Measurements from ENCODE around the gene PLP2.
"Not testable (repeated sequence)": the region's sequence is repeated elsewhere in the genome, so short reads cannot be mapped to it uniquely, and the experiment has no call there.

Gene PLP2

DNA sequence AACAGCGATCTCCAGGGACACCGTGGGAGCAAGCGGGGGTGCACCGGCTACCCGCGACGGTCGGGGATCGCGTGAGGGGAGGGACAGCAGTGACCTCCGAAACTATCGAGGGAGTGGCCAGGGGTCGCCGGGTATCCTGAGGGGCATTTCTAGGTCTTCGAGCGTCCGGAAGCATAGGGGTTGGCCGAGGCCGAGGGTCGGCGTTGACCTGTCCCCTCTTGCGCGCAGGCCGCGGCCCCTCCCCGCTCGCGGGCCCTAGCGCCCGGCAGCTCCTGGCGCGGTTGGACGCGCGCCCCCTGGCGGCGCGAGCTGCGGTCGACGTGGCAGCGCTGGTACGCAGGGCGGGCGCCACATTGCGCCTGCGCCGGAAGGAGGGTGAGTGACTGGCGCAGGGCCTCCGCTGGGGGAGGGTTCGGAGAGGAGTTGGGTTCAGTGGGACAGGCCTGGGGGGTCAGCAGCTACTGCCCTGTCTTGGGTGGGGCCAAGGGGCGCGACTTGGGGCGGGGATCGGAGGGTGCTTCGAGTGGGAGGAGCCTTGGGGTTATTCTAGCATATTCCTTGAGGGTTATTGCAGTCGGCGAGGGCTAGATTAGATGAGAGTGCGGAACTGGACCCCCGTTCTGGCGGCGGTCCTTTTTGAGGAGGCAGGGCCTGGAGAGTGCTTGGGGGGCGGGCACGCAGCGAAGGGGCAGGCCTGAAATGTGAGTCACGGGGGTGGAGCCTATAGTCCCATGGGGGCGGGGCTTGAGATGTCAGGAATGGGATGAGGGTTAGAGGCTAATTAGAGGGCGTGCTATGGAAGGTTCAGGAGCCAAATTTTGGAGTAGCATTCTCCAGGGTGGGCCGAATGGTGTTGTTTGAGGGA, 7.9 kb upstream of the PLP2 start:
- peak; percentile 43 to 60 for DNase-seq (ENCODE audit: low read depth in 2 of 2)

DNA sequence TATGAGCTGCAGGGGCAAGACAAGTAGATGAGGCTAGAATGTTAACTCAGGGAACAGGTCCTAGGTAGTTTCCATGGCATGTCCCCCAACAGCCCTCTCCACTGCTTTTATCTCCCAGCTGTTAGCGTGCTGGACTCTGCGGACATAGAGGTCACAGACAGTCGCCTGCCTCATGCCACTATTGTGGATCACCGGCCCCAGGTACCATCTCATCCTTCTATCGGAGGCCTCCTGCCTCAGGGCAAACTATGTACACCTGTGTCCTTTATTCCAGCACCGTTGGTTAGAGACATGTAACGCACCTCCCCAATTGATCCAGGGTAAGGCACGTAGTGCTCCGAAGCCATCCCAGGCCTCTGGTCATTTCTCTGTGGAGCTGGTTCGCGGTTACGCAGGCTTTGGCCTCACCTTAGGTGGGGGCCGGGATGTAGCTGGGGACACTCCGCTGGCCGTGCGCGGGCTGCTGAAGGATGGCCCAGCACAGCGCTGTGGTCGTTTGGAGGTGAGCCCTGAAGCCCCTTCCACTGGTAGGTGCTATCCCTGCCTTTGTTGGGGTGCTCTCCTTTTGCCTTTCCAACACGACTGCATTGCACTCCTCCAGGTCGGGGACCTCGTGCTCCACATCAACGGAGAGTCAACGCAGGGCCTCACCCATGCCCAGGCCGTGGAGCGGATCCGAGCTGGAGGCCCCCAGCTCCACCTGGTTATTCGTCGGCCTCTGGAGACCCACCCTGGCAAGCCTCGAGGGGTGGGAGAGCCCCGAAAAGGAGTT, 6.9 kb upstream of the PLP2 start:
- no peak for DNase-seq (ENCODE audit: low read depth in 2 of 2)

DNA sequence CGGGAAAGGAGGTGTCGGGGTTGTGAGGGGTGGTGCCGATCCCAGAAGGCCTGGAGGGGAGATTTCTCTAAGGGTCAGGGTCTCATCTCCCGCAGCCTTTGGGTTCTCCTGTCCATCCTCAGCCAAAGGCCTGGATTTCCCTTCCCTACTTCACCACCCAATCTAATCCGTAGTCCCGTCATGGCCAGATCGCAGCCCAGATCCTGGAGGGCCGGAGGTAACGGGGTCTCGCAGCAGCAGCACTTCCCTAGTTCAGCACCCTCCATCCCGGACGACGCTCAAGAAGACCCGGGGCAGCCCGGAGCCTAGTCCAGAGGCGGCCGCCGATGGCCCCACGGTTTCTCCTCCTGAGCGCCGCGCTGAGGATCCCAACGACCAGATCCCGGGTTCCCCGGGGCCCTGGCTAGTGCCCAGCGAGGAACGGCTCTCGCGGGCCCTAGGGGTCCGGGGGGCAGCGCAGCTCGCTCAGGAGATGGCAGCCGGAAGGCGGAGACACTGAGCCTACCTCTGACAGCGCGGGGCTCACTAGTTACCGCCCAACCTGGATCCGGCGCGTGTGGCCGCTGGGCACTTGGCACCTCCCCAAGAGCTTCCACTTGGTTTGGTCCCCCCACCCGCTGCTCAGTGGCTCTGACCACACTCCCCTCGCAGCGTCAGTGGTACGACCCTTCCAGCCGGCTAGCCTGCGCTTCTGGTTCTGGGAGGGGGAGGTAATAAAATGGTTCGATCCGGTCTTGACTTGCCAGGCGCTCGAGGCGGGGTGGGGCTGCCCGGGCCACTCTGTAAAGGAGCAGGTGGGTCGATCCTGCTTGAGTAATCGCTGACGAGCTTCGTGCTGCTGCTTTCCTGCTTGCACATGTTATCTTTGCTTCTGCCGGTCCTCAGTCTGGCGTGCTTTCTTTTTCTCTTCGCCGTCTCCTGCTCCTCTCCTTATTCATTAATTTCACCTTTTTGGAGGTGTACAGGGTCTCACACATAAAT, 5.5 kb upstream of the PLP2 start:
- peak; percentile 34 to 54 for DNase-seq (ENCODE audit: low read depth in 2 of 2)

DNA sequence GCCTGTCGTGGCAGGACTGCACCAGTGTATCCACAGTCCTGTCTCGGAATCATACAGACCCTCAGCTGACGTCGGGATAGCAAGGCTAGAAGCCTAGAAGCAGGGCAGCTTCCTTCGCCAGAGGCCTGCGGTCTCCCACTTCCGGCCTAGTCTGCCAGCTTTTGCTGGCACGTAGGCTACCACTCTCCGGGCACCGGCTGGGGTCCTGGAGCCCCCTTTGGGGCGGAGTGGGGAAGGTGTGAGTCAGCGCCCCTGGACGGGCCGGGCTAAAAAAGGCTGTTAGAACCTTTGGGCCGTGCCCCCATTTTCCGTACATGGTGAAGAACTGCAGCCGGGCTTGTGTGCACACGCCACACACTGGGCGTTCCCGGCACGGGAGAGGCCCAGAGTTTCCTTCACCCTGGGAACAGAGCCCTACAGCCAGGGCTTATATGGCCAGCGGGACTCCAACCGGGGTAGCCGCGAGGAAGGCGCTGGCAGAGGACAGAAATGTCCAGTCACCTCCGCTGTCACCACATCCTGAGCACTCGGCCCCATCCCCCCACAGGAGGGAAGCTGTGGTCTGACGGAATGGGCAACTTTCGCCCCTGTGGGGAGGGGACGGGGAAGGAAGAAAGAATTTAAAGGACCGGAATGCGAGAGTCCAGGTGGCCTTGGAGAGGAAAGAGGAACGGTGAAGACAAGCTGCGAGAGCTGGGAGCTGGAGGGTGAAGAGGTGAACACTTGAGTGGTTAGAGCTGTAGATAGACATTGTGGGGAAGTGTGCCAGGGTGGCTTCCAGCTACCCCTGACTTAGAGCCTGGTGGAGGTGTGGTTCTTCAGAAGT, 4.6 kb upstream of the PLP2 start:
- DNase-seq (ENCODE audit: low read depth in 2 of 2) = peak in 1 of 2 experiments; percentile 57

DNA sequence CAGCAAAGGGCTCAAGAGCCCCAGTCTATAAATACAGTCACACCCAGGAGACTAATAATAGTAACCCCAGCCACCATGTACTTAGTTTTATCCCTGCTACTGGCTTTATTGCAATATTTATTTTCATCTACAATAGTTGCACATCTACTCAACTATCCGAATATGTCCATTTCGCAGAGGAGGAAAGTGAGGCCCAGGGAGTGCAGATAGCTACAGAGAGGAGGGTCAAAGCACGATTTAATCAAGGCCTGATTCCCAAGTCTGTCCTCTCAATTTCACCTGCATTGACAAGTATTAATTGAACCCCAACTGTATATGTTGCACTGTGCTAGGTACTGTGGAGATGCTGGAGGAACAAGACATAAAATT, 4.0 kb upstream of the PLP2 start:
- no peak for DNase-seq (ENCODE audit: low read depth in 2 of 2)

DNA sequence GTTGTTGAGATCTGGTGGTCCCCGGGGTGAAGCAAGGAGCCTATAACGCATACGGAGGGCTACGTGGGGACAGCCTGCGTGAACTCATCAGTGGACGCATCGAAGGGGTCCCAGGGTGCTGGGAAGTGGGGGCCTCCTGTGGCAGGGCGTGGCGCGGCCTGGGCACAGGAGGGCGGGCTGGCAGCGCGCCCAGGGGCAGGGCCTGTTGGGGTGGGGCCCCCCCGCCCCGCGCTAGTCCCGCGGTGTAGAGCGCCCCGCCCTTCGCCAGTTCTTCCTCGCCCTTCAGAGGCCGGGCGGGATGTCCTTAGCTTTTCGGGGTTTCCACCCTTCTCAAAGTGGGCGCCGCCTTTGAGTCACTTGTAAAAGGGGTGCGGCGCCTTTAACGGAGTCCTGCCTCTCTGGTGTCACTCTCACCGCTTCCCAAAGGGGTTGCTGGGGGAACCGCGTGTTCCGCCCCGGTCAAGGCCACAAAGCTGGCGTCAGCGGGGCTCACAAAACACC, 632 bp downstream of the PLP2 start:
- peak; percentile 50 to 66 for DNase-seq (ENCODE audit: low read depth in 2 of 2)

DNA sequence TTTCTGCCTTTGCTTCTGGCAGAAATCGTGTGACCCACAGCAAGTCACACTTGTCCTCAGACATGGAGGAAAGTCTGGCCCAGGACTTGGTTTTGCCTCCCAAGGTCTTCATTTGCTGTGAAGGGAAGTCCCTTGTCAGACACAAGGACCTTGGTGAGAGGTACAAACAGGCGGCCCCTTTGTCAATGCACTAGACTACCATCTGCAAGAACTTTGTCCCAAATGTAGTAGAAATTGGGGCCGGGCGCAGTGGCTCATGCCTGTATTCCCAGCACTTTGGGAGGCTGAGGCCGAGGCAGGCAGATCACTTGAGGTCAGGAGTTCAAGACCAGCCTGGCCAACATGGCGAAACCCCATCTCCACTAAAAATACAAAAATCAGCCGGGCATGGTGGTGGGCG, 1.8 kb downstream of the PLP2 start:
- not testable (repeated sequence) for DNase-seq (ENCODE audit: low read depth in 2 of 2)

DNA sequence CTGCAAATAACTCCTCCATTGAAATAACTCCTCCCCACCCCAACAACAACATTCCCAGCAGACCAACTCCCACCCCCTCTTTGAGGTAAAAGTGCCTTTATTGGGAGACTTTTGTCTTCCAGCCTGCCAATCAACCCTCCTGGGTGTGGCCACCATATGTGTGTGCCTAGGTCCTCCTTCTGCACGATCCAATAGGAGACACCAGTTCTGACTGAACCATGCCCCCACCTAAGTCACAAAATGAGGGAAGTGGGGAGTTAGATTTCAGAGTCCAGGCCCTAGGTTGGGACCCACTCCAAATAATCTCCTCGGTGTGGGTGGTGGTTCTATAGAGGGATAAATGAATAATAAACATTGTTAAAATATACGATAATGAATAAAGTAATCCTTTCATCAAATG, 3.0 kb downstream of the PLP2 start:
- DNase-seq (ENCODE audit: low read depth in 2 of 2) = no peak

DNA sequence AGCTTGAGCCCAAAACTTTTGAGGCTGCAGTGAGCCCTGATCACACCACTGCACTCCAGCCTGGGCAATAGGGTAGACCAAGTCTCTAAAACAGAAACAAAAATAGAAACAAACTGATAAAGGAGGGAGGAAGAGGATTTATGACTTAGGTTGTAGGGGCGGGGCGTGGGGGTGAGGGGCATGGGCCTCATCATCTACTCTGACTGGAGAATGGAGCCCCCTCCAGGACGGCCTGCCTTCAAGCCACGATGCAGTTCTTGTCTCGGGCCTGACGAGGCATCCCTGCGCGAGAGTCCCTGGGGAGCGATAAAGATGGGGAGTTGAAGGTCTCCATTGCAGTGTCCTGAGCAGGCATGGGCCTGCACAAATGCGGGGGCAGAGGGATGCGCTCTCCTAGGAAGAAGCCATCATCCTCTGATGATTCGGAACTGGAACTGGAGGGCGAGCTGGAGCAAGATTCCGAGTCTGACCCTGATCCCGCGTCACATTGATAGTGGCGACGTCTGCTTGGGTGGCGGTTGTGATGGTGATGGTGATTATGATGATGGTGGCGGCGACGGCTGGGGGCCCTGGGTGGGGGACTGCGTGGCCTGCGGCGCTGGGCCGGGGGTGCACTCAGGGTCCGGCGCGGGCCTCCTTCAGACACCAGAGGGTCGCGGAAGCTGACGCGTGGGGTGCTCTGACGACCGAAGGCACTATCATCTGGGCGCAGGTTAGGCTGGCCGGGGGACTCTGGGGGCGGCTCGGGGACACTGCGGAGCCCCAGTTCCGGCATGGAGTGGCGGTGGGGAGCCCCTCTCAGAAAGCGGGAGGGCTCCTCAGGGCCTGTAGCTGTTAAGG, 4.0 kb downstream of the PLP2 start:
- DNase-seq (ENCODE audit: low read depth in 2 of 2) = no peak

DNA sequence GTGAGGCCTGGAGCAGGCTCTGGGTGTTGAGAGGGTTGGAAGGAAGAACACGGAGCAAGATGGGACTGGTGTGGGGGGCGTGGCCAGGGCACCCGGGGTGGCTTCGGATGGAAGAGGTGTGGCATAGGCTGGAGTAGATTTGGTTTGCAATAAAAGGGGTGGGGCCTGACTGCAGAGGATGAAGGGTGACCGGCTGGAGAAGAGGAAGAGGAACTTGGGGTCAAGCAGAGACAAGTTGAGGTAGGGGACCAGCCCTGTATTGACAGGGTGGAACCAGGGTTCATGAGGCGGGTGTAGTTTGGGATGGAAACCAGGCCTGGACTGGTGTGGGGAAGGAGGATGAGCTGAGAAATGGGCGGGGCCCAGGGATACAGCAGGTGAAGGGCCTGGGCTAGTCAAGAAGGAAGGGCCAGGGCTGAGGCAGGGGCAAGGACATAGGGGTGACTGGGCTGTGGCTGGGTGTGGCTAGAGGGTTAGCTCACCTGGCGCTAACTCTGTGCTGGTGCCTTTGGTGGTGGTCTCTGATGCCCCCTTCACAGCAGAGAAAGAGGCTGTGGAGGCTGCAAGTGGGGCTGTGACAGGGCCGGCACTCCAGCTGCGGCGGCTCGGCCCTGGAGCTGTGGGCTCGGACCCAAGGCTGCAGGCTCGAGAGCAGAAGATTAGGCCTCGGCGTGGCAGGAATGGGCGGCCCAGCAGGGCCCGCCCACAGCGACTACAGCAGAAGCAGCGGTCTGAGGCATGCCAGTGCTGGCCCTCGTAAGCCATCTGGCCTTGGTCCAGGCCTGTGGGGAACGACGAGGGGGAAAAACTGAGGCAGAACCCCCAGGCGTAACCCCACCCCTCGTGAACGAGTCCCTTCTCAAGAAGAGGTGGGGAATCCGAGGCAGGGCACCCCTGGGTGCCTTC, 5.0 kb downstream of the PLP2 start:
- no peak for DNase-seq (ENCODE audit: low read depth in 2 of 2)

DNA sequence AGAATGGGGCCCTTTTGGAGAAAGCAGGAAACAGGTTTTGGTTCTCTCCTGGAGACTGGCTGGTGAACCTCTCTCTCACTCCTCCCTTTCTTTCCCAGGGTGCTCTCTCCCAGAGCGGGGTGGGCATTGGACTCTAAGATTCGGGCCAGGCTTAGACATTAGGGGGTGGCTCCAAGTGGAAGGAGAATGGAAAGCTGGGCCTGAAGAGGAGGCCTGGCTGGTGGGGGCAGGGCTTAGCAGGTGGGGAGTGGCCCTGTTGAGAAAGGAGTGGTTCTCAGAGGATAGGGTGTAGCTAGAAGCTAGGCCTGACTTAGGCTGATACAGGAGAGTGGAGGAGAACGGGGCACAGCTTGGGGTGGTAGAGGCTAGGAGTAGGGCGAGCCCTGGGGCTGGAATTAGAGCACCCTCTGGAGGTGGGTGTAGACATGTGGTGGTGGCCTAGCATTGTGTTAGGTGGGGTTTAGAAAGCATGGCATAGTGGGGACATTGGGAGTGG, 5.7 kb downstream of the PLP2 start:
- no peak for DNase-seq (ENCODE audit: low read depth in 2 of 2)

DNA sequence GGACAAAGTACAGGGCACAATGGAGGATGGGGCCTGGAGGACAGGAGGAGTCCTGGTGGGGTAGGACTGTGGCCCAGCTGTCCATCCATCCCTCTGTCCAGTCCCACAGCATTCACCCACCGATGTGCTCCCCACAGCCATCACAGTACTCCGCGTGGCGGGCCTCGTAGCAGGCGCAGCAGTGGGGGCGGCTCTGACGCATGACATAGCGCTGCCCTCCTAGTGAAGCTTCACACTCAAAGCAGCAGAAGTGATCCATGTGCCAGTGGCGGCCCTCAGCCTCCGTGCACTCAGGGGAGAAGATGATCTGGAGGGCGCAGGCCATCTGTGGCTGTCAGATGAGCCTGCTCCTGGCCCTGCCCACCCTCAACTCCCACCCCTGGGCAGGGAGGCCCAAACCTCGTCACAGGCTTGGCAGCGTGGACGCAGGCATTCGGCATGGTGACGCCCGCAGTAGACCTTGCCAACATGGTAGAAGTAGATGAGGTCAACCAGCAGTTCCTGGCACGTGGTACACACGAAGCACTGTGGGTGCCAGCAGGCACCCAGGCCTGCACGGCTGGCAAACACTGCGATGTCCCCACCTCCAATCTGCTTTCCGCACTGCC, 6.3 kb downstream of the PLP2 start:
- DNase-seq (ENCODE audit: low read depth in 2 of 2) = no peak

DNA sequence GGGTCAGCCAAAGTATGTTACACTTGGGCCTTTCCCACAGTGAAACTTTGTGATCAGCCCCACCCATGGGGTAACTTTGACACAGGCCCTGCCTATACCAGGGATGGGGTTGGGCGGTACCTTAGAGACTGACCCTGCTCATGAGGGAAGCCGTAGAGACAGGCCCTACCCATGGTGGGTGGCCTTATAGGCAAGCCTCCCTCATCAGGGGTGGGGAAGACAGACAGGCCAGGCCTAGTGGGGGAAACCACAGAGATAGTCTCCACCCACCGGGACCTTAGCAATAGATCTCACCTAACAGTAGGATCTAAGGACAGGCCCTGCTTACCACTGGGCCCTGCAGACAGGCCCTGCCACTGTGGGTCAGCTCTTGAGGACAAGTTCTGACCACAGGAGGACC, 6.8 kb downstream of the PLP2 start:
- no peak for DNase-seq (ENCODE audit: low read depth in 2 of 2)

DNA sequence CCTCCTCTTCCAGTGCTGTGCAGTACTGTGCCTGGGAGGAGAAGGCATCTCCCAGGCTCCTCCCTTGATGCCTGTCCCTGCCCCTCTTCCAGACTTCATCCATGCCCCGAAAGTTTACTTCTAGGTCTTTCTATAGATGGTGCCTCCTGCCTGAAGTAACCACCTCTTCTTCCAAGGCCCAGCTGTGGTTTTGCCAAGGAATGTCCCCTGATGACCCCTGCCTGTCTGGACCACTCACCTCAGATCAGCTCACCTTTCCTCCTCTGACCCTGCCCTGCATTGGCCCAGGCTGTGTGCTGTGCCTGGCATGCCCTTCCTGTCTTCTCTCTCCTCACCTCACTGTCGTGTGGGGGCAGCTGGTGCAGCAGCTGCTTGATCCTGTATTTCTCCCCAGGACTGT, 7.7 kb downstream of the PLP2 start:
- no peak for DNase-seq (ENCODE audit: low read depth in 2 of 2)

DNA sequence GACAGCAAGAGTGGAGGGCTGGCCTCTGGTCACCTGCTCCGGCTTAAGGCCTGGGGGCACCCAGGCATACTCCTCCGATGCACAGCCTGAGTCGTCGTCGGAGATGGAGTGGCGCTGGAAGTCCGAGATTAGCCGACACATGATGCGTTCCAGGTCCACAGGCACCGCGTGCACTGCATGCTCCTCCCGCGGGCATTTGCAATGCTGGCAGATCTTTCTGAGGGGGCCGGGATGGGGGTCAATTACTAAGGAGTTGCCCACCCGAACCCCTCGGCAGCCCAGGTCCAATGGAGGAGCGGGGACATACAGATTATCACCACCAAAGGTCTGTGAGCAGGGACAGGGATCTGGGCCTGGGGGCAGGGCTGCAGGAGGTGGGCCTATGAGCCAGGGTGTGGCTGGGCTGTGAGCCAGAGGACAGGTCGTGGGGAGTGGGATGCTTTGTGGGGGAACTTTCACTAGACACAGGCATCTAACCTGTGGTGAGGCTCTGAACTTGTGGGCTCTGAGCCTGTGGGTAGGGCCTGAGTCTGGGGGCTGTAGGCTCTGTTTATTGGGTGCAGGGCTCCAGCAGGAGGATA, 12.1 kb downstream of the PLP2 start:
- no peak for DNase-seq (ENCODE audit: low read depth in 2 of 2)

DNA sequence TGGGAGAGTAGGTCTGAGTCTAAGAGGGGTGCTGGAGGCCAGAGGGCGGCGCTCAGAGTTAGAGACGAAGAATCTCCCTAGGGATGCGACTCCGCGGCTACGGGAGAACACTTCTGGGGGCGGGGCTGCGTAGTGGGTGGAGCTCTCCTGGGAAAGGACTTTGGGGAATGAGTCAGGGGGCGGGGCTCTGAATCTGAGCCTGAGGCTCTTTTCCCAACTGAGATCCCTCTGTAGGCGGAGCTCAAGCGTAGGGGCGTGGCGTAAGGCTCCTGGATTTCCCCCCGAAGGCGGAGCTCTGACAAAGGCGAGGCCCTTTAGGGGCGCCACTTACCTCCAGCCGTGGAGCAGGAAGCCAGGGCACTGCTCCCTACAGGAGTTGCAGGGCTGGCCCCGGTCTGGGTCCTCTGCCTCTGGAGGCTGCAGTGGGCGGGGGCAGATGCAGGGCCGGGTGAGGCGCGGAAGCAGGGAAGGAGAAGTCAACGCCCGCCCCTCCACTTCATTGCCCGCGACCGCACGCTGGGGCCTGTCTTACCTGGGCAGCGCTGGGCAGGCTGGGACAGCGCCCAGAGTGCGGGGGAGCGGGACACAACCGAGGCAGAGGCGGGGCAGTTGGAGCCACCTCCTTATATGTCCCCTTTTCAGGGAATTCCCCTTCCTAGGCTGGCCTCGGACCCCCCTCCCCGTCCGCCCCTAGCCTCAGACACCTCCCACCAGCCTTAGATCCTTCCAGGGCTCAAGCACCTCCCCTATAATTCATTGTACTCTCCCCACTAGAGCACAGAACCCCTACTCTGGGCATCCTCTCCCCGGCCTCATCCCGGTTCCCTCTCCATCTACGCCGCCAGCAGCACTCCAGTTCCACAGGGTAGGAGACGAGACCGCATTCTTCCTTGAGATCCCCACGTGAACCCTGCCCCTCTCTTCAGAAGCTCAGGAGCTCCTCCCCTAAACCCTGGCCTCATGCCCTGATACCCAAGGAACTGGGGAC, 12.9 kb downstream of the PLP2 start:
- peak in 1 of 2 experiments; percentile 44 for DNase-seq (ENCODE audit: low read depth in 2 of 2)

Measured in stimulated activated CD4-positive, alpha-beta T cell treated with anti-CD3 and anti-CD28 coated beads, Interleukin-12 subunit alpha, Interleukin-12 subunit beta, amount 100 ng/mL, for 24 hours (primary cell).